Measurements from ENCODE around the gene RNF141.

- TF ChIP-seq CTCF (IDR thresholded peaks at IDR 0.05) (no peak), ZFX (IDR thresholded peaks at IDR 0.05; ENCODE audit: borderline replicate concordance) (no peak)
Observed at GRCh38 chr11:10537600-10537999, 3.4 kb downstream of the RNF141 start.
